ENCODE results near the gene PRKAG2. TPM values are rescaled to one million over a fixed set of nuclear protein-coding genes. Genes with fewer than 3 reads are reported as not detected.

Gene PRKAG2
- polyA plus RNA-seq, 1 of the 3 experiments (the other 2 are of a cell fraction) = 51.6 TPM

DNA sequence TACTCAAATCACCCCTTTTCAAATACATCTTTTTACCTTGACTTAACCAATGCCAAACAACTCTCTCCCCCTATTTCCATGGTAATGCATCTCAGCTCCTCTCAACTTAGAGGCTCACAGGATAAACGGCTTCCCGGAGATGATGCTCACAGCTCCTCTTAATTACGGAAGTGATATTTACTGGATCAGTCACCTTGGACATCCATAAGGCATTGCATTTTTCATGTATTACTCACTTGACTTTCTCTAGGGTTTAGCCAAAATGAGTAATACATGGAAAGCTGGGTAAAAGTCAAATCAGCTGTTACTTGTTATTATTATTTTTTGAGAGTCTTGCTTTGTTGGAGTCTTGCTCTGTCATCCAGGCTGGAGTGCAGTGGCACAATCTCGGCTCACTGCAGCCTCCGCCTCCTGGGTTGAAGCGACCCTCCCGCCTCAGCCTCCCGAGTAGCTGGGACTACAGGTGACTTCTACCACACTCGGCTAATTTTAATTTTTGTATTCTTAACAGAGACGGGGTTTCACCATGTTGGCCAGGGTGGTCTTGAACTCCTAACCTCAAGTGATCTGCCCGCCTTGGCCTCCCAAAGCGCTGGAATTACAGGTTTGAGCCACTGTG is 283.9 kb downstream of the PRKAG2 start (continued):
- TF ChIP-seq, protein P1, sequence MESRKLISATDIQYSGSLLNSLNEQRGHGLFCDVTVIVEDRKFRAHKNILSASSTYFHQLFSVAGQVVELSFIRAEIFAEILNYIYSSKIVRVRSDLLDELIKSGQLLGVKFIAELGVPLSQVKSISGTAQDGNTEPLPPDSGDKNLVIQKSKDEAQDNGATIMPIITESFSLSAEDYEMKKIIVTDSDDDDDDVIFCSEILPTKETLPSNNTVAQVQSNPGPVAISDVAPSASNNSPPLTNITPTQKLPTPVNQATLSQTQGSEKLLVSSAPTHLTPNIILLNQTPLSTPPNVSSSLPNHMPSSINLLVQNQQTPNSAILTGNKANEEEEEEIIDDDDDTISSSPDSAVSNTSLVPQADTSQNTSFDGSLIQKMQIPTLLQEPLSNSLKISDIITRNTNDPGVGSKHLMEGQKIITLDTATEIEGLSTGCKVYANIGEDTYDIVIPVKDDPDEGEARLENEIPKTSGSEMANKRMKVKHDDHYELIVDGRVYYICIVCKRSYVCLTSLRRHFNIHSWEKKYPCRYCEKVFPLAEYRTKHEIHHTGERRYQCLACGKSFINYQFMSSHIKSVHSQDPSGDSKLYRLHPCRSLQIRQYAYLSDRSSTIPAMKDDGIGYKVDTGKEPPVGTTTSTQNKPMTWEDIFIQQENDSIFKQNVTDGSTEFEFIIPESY (IDR thresholded peaks at IDR 0.05; ENCODE audit: borderline replicate concordance, low read depth) = no peak
- no peak for TF ChIP-seq SMC3 (IDR thresholded peaks at IDR 0.05; ENCODE audit: low read depth, low read length)
- no peak for TF ChIP-seq RFX5 (IDR thresholded peaks at IDR 0.05; ENCODE audit: low read length)
- TF ChIP-seq, protein P2, sequence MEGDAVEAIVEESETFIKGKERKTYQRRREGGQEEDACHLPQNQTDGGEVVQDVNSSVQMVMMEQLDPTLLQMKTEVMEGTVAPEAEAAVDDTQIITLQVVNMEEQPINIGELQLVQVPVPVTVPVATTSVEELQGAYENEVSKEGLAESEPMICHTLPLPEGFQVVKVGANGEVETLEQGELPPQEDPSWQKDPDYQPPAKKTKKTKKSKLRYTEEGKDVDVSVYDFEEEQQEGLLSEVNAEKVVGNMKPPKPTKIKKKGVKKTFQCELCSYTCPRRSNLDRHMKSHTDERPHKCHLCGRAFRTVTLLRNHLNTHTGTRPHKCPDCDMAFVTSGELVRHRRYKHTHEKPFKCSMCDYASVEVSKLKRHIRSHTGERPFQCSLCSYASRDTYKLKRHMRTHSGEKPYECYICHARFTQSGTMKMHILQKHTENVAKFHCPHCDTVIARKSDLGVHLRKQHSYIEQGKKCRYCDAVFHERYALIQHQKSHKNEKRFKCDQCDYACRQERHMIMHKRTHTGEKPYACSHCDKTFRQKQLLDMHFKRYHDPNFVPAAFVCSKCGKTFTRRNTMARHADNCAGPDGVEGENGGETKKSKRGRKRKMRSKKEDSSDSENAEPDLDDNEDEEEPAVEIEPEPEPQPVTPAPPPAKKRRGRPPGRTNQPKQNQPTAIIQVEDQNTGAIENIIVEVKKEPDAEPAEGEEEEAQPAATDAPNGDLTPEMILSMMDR (IDR thresholded peaks at IDR 0.05) = no peak

DNA sequence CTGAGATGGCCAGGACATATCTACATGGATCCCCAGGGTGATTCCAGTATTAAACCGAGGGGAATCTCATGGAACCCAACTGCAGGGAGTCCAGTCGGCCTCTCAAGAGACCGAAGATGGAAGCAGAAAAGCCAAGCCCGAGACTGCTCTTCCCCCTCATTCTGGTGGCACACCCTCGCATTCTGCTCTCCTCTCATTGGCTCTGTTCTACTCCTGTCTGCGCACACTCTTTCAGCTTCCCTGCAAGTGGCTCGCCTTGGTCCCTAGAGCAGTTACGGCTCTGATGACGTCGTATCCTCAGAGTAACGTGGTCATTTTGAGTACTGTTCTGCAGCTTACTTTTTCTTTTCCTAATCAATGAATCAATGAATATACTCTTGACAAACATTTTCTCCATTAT is 284.6 kb downstream of the PRKAG2 start:
- ChIA-PET POLR2A (no interaction called here), CTCF (interaction anchor here (1.0 to 1.6 kb wide), 6 partner anchors 21 to 155 kb away, joined by 3 to 4 read pairs (median 3); no protein-coding TSS in a partner anchor)
- Histone ChIP-seq H3F3A (replicated peaks; ENCODE audit: insufficient read depth) (peaks cover 11% of the 10 kb centered on the region), H2AFZ (ENCODE audit: low read depth) (no peak overlapping the region), H3K9ac (peak overlapping the region; percentile 29), H3K4me3 (ENCODE audit: low read depth in 2 of 2, low read length in 1 of 2) (no peak overlapping the region), H3K27me3 (ENCODE audit: insufficient read depth) (no peaks in the 10 kb centered on the region), H4K20me1 (ENCODE audit: insufficient read depth) (no peaks in the 10 kb centered on the region), H3K9me2 (no peaks in the 10 kb centered on the region), H3K79me2 (ENCODE audit: insufficient read depth) (peaks cover 41% of the 10 kb centered on the region), H3K4me2 (peak overlapping the region; percentile 44), H3K36me3 (replicated peaks in 1 of 2; ENCODE audit: control insufficient read depth in 1 of 2, insufficient read depth in 2 of 2, low read length in 1 of 2) (peaks cover 0 to 6% of the 10 kb centered on the region in 2 experiments), H3K9me3 (no peaks in the 10 kb centered on the region), H3K27ac (ENCODE audit: low read depth in 2 of 2, low read length in 1 of 2) (peak overlapping the region in 1 of 2 experiments; percentile 76; a peak in 2 of 4 replicates), H3K4me1 (ENCODE audit: control insufficient read depth in 1 of 2, insufficient read depth in 2 of 2, low read depth in 1 of 2, low read length in 1 of 2) (peaks cover 0 to 10% of the 10 kb centered on the region in 2 experiments; a peak in 1 of 4 replicates)
- WGBS (ENCODE audit: low lambda C conversion rate) = 96% methylated on average over 11 of the region's 11 CpGs
- TF ChIP-seq MXI1 (IDR thresholded peaks at IDR 0.05; ENCODE audit: low read depth, low read length) = no peak
- no peak for TF ChIP-seq NRF1 (IDR thresholded peaks at IDR 0.05; ENCODE audit: low read depth, low read length)
- no peak for TF ChIP-seq RAD21 (IDR thresholded peaks at IDR 0.05; ENCODE audit: low read length)
- TF ChIP-seq RXRA (IDR thresholded peaks at IDR 0.05; ENCODE audit: borderline replicate concordance, low read depth) = no peak
- TF ChIP-seq CHD2 (IDR thresholded peaks at IDR 0.05; ENCODE audit: low read length, partially characterized antibody) = no peak
- no peak for TF ChIP-seq YY1 (IDR thresholded peaks at IDR 0.05; ENCODE audit: low read depth)
- no peak for TF ChIP-seq EP300 (IDR thresholded peaks at IDR 0.05; ENCODE audit: borderline replicate concordance in 1 of 2, low read depth in 1 of 2, low read length in 1 of 2)
- no peak for TF ChIP-seq FOSL2 (IDR thresholded peaks at IDR 0.05; ENCODE audit: borderline replicate concordance, low read depth)
- TF ChIP-seq TAF1 (IDR thresholded peaks at IDR 0.05; ENCODE audit: borderline replicate concordance, low read depth, low read length) = no peak
- no peak for TF ChIP-seq TCF12 (IDR thresholded peaks at IDR 0.05)
- no peak for DNase-seq
